HL-60 (cell line): ENCODE results near the gene TDRKH.

ENCODE experiments used
- DNase-seq, 2 experiments: peaks; one replicate each; pipeline ENCODE4 v3.0.0-alpha.2; 2010 to 2020; ENCODE audit warnings: low read depth in 1 of 2, low spot score in 1 of 2
- H3K27ac ChIP-seq: fragments of 250-450 bp; sonication (Bioruptor Pico); replicated peaks from 2 replicates; pipeline ENCODE4 v1.5.1; 2020; ENCODE audit warnings: mild to moderate bottlenecking, moderate library complexity
- H3K27me3 ChIP-seq: fragments of 250-450 bp; sonication (Bioruptor Pico); 2 replicates; pipeline ENCODE4 v1.5.1; 2021; ENCODE audit warnings: mild to moderate bottlenecking, moderate library complexity; ENCODE audit not compliant: insufficient read depth, poor library complexity, severe bottlenecking
- H3K4me3 ChIP-seq: replicated peaks from 2 replicates; pipeline ENCODE4 v1.5.1; 2011; ENCODE audit warnings: mild to moderate bottlenecking, control low read depth, low read length; ENCODE audit not compliant: insufficient read depth
- GABPA ChIP-seq: IDR thresholded peaks from 2 replicates; pipeline ENCODE4 v1.6.1; 2012; ENCODE audit warnings: low read depth
- POLR2AphosphoS5 ChIP-seq: IDR thresholded peaks from 2 replicates; pipeline ENCODE4 v1.6.1; 2012; ENCODE audit warnings: low read depth
- SPI1 ChIP-seq: IDR thresholded peaks from 2 replicates; pipeline ENCODE4 v1.6.1; 2012; ENCODE audit warnings: low read depth, mild to moderate bottlenecking, borderline replicate concordance
- TF ChIP-seq, protein P1 (sequence below): IDR thresholded peaks from 2 replicates; pipeline ENCODE4 v1.6.1; 2012; ENCODE audit warnings: low read depth; ENCODE audit not compliant: insufficient replicate concordance
- TF ChIP-seq, protein P2 (sequence below): IDR thresholded peaks from one replicate; pipeline ENCODE4 v1.5.1; 2011; ENCODE audit warnings: low read length, control low read depth, inconsistent platforms; ENCODE audit not compliant: insufficient read depth

Gene TDRKH

DNA sequence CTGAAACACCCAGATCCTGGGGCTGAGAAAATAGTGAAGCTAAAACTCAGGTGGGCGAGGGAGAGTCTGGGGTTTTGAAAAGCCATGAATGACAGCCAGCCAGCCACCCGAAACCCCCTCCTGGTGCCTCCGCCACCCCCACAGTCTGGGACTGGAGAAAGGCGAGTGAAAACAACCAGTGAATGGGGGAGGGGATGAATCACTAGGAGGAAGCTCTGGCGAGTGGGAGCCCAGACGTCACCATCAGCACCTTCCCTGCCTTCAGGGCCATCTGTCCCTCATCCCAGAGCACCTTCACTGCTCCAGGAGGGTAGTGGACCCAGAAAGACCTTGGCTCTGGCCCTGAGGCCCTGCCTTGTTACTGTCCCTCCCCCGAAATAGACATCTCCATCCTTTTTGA is 32.1 kb upstream of the TDRKH start:
- no peak overlapping the region for H3K4me3 ChIP-seq
- TF ChIP-seq, protein P1, sequence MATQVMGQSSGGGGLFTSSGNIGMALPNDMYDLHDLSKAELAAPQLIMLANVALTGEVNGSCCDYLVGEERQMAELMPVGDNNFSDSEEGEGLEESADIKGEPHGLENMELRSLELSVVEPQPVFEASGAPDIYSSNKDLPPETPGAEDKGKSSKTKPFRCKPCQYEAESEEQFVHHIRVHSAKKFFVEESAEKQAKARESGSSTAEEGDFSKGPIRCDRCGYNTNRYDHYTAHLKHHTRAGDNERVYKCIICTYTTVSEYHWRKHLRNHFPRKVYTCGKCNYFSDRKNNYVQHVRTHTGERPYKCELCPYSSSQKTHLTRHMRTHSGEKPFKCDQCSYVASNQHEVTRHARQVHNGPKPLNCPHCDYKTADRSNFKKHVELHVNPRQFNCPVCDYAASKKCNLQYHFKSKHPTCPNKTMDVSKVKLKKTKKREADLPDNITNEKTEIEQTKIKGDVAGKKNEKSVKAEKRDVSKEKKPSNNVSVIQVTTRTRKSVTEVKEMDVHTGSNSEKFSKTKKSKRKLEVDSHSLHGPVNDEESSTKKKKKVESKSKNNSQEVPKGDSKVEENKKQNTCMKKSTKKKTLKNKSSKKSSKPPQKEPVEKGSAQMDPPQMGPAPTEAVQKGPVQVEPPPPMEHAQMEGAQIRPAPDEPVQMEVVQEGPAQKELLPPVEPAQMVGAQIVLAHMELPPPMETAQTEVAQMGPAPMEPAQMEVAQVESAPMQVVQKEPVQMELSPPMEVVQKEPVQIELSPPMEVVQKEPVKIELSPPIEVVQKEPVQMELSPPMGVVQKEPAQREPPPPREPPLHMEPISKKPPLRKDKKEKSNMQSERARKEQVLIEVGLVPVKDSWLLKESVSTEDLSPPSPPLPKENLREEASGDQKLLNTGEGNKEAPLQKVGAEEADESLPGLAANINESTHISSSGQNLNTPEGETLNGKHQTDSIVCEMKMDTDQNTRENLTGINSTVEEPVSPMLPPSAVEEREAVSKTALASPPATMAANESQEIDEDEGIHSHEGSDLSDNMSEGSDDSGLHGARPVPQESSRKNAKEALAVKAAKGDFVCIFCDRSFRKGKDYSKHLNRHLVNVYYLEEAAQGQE, result no peak
- no peak for TF ChIP-seq GABPA
- no peak overlapping the region for H3K27ac ChIP-seq
- H3K27me3 ChIP-seq, result no peaks in the 10 kb centered on the region
- no peak for DNase-seq

DNA sequence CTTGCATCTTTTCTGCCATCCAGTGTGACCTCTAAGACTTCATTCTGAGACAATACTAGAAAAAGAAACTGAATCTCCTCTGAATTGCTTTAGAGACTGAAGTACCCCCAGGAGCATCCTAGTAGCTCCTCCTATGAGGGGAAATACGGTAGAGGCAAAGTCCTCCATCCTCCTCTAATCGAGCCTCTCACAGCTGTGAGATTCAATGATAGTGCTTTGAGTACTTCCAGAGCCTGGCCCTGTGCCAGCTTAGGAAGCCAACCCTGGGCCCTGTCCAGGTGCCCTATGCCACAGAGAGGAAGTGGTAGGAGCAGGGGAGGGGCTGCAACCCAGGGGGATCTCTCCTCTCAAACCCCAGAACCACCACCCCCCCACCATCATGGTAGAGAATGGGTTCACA is 30.6 kb upstream of the TDRKH start:
- DNase-seq, result no peak
- Histone ChIP-seq H3K27me3 (no peaks in the 10 kb centered on the region), H3K4me3 (no peak overlapping the region), H3K27ac (no peak overlapping the region)
- TF ChIP-seq SPI1, result peak; percentile 53; the same call in 1 of the 2 replicates
- TF ChIP-seq POLR2AphosphoS5, result no peak

DNA sequence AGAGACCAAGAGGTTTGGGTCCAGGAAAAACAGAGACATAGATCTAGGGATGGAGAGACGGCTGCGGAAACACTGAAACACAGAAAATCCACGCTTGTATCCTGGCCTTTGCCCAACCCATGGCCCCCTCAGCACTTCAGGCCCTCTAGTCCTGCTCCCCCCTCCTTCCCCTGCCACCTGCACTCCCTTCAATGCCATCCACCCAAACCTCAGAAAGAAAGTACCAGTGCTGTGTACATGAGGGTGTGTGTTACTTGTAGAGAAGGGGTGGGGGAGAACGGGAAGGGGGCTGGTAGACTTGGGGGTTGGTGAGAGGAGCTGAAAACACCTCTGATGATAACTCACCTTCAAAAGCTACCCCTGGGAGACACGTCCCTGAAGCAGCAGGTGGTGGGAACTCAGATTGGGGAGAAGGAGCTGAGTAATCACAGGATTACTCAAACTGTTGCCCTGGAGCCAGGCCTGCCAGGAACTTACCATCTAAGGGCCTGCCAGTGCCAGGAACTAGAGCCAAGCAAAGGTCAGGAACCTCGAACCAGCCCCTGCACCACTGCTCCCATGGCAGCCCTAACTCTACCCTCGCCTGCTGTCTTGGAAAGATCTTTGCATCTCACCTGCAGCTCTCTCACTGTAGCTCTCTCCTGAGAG is 29.8 kb upstream of the TDRKH start:
- TF ChIP-seq, protein P1, result no peak
- TF ChIP-seq POLR2AphosphoS5, result no peak
- TF ChIP-seq GABPA, result no peak
- TF ChIP-seq, protein P2, sequence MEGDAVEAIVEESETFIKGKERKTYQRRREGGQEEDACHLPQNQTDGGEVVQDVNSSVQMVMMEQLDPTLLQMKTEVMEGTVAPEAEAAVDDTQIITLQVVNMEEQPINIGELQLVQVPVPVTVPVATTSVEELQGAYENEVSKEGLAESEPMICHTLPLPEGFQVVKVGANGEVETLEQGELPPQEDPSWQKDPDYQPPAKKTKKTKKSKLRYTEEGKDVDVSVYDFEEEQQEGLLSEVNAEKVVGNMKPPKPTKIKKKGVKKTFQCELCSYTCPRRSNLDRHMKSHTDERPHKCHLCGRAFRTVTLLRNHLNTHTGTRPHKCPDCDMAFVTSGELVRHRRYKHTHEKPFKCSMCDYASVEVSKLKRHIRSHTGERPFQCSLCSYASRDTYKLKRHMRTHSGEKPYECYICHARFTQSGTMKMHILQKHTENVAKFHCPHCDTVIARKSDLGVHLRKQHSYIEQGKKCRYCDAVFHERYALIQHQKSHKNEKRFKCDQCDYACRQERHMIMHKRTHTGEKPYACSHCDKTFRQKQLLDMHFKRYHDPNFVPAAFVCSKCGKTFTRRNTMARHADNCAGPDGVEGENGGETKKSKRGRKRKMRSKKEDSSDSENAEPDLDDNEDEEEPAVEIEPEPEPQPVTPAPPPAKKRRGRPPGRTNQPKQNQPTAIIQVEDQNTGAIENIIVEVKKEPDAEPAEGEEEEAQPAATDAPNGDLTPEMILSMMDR, result no peak
- no peak for TF ChIP-seq SPI1
- Histone ChIP-seq H3K4me3 (no peak overlapping the region), H3K27ac (no peak overlapping the region), H3K27me3 (no peaks in the 10 kb centered on the region)
- DNase-seq, result no peak

DNA sequence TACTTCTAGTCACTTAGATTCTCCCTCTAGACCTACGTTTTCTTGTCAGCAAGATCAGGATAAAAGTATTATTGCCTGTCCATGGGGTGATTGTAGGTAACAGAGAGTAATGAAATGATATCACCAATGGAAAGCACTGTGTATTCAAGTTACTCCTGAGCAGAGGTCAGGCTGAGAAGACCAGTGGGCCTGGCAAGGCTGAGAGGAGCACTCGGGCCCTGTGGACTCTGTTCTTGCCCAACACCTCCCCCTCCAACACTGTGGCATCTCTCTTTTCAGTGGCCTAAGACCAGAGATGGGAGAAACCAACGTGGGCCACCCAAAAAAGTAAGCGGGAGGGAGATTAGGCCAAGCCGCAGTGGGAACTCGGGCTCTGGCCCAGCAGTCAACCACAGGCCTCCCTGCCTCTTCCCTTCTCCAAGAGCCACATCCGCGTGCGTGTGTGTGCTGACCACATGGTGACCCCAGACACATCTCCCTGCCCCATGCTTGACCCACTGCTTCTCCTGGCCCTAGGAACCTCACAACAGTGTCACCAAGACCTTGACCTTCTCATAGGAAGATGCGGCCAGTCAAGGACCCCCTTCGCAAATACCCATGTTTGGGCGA is 29.0 kb upstream of the TDRKH start:
- no peak overlapping the region for H3K27ac ChIP-seq

More for the DNA sequence above, 29.0 kb upstream of the TDRKH start:
- TF ChIP-seq, protein P1, result no peak
- no peak for TF ChIP-seq POLR2AphosphoS5
- TF ChIP-seq, protein P2, result no peak
- H3K4me3 ChIP-seq, result no peak overlapping the region
- no peak for DNase-seq
- H3K27me3 ChIP-seq, result no peaks in the 10 kb centered on the region
